Astrocyte of the cerebellum (primary cell): Measurements from ENCODE around the gene GNAQ.

Experiments used
- DNase-seq: peaks from one replicate; pipeline ENCODE4 v3.0.0-alpha.2; 2011; ENCODE audit warnings: low read depth
- H3K4me3 ChIP-seq: 2 replicates; pipeline ENCODE4 v1.5.1; 2011; ENCODE audit warnings: mild to moderate bottlenecking, low read depth, low read length, moderate library complexity
- in situ Hi-C: cut with HindIII; loops from 2 replicates; pipeline ENCODE4 v1.10.0; 2017; ENCODE audit warnings: low sequenced_read_pairs
- TF ChIP-seq, protein P1 (sequence below): IDR thresholded peaks from 2 replicates; pipeline ENCODE4 v1.5.1; 2012; ENCODE audit warnings: low read length, low read depth, moderate library complexity, mild to moderate bottlenecking; ENCODE audit errors: missing control alignments

The GNAQ gene

DNA sequence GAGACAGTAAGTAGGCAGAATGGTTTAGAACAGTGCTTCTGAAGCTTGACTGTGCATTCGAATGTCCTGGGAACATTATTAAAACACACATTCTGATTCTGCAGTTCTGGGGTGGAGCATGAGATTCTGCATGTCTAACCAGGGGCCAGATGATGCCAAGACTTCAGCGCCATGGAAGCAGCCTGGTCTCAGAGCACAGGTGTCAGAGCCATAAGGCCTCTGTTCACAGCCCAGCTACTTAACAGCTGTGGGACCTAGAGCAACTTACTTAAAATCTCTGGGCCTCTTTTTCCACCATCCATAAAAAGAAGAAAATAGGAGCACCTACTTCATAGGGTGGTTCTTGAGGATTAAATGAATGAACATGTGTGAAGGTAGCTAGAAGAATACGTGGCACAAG is 84.0 kb downstream of the GNAQ start:
- H3K4me3 ChIP-seq: no peak overlapping the region
- in situ Hi-C loops: no loop called here
- TF ChIP-seq, protein P1, sequence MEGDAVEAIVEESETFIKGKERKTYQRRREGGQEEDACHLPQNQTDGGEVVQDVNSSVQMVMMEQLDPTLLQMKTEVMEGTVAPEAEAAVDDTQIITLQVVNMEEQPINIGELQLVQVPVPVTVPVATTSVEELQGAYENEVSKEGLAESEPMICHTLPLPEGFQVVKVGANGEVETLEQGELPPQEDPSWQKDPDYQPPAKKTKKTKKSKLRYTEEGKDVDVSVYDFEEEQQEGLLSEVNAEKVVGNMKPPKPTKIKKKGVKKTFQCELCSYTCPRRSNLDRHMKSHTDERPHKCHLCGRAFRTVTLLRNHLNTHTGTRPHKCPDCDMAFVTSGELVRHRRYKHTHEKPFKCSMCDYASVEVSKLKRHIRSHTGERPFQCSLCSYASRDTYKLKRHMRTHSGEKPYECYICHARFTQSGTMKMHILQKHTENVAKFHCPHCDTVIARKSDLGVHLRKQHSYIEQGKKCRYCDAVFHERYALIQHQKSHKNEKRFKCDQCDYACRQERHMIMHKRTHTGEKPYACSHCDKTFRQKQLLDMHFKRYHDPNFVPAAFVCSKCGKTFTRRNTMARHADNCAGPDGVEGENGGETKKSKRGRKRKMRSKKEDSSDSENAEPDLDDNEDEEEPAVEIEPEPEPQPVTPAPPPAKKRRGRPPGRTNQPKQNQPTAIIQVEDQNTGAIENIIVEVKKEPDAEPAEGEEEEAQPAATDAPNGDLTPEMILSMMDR: no peak
- DNase-seq: no peak

DNA sequence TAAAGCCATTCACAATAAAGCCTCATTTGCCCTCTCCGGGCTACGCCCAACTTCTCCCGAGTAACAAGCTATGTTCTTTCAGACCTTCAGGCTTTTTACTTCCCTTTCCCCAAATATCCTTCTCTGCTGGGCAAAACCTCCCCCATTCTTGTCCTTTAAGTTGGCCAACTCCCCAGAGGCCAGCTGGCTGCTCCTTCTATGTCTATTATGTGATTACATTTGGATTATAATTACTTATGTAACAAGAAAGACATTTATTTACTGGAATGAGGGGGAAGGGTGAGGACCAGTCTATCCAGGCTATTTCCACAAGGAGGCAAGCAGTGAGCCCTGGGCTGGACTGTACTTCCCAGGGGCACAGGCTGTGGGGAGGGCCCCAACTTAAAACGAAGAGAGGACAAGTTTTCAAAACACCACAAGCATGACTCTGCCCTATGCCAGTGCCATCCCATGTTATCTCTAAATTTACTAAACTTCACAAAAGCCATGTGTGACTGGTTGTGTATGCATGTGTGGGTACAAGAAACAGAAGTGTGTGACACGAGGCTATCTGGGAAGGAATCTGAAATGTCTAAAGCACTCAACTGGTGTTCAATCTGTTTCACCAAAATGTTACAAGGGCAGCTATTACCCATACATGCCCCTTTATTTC is 84.5 kb downstream of the GNAQ start:
- H3K4me3 ChIP-seq: no peak overlapping the region
- TF ChIP-seq, protein P1: no peak
- no peak for DNase-seq
- in situ Hi-C loops: no loop called here

DNA sequence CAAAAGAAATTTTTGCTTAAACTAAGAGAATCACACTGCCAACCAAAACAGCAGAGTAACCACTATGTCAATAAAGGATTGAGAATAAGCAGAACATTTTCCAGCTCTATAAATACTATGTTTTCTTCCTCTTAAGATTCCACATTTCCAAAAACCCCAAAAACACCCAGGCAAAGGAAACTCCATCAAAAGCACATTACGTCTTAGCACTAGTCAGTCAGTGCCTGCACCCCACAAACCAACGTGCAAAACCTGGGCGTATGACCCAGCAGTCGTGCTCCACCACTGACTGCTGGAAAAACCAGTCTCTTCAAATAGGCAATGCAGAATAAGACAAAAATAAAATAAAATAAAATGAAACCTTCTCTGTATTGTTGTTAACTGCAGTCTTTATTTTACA is 85.3 kb downstream of the GNAQ start:
- no peak overlapping the region for H3K4me3 ChIP-seq
- in situ Hi-C loops: no loop called here
- TF ChIP-seq, protein P1: no peak
- no peak for DNase-seq

DNA sequence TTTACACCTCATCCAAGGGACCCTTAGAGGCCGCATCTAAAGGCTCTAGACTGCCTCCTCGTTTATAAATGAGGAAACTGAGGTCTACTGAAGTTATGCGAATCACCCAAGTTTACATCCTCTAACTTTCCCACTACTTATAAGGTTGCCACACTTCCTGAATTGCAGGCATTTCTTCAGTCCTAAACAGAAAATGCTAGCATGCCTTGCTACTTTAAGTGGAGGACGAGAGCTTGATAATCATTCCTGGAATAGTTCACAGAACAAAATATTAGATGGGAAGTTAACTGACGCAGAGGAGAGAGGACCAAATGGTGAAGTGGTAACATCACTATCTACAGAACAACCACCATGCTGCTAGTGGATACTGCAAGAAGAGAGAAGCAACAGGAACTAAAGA is 85.8 kb downstream of the GNAQ start:
- H3K4me3 ChIP-seq: no peak overlapping the region
- in situ Hi-C loops: no loop called here
- TF ChIP-seq, protein P1: no peak
- no peak for DNase-seq

DNA sequence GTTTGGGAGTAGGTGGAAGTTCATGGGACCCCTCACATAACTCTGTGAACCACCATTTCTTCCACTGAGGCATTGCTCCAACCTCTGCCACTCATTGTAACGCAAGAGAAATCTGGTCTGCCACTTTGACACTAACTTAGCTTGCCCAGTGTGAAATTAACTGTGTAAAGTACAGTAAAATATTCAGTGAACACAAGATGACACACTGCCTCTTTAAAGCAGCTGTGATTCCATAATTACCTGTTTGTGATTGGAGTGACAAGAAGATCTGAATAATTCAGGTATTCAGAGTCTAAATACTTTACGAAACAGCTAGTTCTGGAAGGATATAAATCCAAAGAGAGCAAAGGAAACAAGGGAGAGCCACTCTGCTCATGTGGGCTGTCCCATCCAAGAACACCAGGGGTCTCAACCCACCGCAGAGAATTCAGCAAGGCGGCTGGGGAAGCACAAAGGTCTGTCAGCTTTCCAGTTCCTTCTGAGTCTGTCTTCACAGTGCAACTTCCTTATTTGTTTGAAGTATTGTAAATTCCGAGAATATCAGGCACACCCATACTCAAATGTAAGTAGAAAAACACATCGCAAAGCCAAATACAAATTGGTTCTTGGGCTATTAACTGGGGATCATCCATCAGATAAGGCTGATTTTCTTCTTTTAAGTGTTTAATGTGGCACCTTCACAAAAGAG is 86.9 kb downstream of the GNAQ start:
- TF ChIP-seq, protein P1: peak; percentile 41
- in situ Hi-C loops: no loop called here
- no peak overlapping the region for H3K4me3 ChIP-seq
- no peak for DNase-seq

DNA sequence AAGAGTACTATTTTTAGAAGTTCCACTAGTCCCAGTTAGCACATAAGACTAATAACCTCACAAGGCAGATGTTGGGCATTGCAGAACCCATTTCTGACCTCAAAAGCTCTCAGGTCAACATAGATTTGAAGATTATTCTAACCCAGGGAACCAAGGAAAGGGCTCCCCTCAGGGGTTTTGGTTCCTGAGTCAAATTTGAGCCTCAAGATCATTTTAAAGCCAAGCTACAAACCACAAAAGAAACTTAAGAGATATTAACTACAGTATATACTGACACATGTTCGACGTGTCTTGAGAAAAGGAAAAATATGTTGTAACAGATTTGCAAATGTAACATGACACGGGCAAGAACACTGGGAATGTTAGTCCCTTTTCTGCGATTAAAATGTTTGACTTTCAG is 88.6 kb downstream of the GNAQ start:
- in situ Hi-C loops: no loop called here
- DNase-seq: no peak
- TF ChIP-seq, protein P1: no peak
- H3K4me3 ChIP-seq: no peak overlapping the region
